CD8-positive, alpha-beta memory T cell (primary cell): Measurements from ENCODE around the gene ADGRG2. TPM values are rescaled to one million over a fixed set of nuclear protein-coding genes. Genes with fewer than 3 reads are reported as not detected.

ENCODE experiments used
- CTCF ChIA-PET: fragments of 350-600 bp; sonication (Branson Sonifier 250); formaldehyde crosslinking; loops from one replicate; lab custom pipeline; 2021; ENCODE audit warnings: antibody characterized with exemption; lab: Charles Lee
- POLR2A ChIA-PET: fragments of 350-600 bp; sonication (Branson Sonifier 250); formaldehyde crosslinking; loops from one replicate; lab custom pipeline; 2021; ENCODE audit warnings: antibody characterized with exemption; lab: Charles Lee
- DNase-seq, 5 donors: peaks; one replicate each; pipeline versions ENCODE4 v3.0.0 to v3.0.0-alpha.2; 2020 to 2022; ENCODE audit warnings: mixed read lengths in 1 of 5
- H3K27ac ChIP-seq: one replicate; pipeline ENCODE4 v1.7.0; 2013; ENCODE audit warnings: low read depth, mild to moderate bottlenecking, low read length, moderate library complexity
- H3K27me3 ChIP-seq: 2 replicates; pipeline ENCODE4 v1.7.0; 2013; ENCODE audit warnings: low read length, mild to moderate bottlenecking; ENCODE audit not compliant: insufficient read depth, poor library complexity, severe bottlenecking
- H3K36me3 ChIP-seq: 2 replicates; pipeline ENCODE4 v1.7.0; 2013; ENCODE audit warnings: mild to moderate bottlenecking, low read length, moderate library complexity; ENCODE audit not compliant: insufficient read depth
- H3K4me1 ChIP-seq: 2 replicates; pipeline ENCODE4 v1.7.0; 2013; ENCODE audit warnings: mild to moderate bottlenecking, low read length, moderate library complexity; ENCODE audit not compliant: insufficient read depth
- H3K4me3 ChIP-seq: 2 replicates; pipeline ENCODE4 v1.7.0; 2013; ENCODE audit warnings: mild to moderate bottlenecking, low read length
- H3K9me3 ChIP-seq: 2 replicates; pipeline ENCODE4 v1.7.0; 2013; ENCODE audit warnings: mild to moderate bottlenecking, low read length
- H3K27ac Mint-ChIP-seq, 8 donors: one replicate each; pipeline ENCODE4 v1.8.0; 2020 to 2021; ENCODE audit warnings: mixed read lengths in 8 of 8, mild to moderate bottlenecking in 6 of 8, inconsistent platforms in 3 of 8, moderate library complexity in 3 of 8
- H3K27me3 Mint-ChIP-seq, 2 donors: one replicate each; pipeline ENCODE4 v1.8.0; 2020 to 2021; ENCODE audit warnings: mixed read lengths in 2 of 2, mild to moderate bottlenecking in 1 of 2, moderate library complexity in 1 of 2
- H3K36me3 Mint-ChIP-seq, 3 donors: one replicate each; pipeline ENCODE4 v1.8.0; 2020 to 2021; ENCODE audit warnings: mixed read lengths in 3 of 3, inconsistent platforms in 1 of 3, mild to moderate bottlenecking in 1 of 3
- H3K4me1 Mint-ChIP-seq, 3 donors: one replicate each; pipeline ENCODE4 v1.8.0; 2020 to 2021; ENCODE audit warnings: mixed read lengths in 3 of 3, inconsistent platforms in 1 of 3, mild to moderate bottlenecking in 1 of 3
- H3K4me3 Mint-ChIP-seq, 7 donors: one replicate each; pipeline ENCODE4 v1.8.0; 2020 to 2021; ENCODE audit warnings: mixed read lengths in 7 of 7, mild to moderate bottlenecking in 6 of 7, moderate library complexity in 4 of 7, inconsistent platforms in 2 of 7
- H3K9me3 Mint-ChIP-seq, 5 donors: one replicate each; pipeline ENCODE4 v1.8.0; 2020 to 2022; ENCODE audit warnings: mixed read lengths in 5 of 5, mild to moderate bottlenecking in 3 of 5, moderate library complexity in 2 of 5, inconsistent platforms in 1 of 5
- polyA plus RNA-seq: library from polyadenylated mRNA; unstranded; fragments of 300-500 nt; fragmentation: Illumina TruSeq; gene quantifications from one replicate; pipeline ENCODE4 v1.2.3, GENCODE V29; 2021
- total RNA-seq, 2 experiments: library from RNA; stranded (reverse); gene quantifications; one replicate each; pipeline ENCODE4 v1.2.3, GENCODE V29; 2021

ADGRG2 gene
- total and polyA plus RNA-seq, 3 experiments from 2014 or later = 0.05 TPM; not detected in 2

DNA sequence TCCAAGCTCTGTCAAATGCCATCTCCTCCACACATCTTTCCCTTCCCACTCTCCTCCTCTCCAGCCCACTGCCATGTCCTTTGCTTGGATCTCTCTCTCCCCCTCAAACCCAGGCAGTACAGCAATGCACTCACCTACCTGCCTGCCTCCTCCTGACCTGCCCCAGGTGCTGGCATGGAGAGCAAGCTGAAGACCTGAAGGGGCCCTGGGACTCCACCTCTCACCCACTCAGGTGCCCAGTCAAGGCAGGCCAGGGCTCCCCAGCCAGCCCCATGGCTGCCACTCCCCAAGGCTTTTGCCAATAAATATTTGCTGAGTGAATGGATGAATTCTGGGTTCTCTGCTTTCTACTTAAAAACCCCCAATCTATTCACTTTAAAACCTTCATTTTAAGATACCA is 125.7 kb downstream of the ADGRG2 start:
- no peaks in the 10 kb centered on the region for H3K27me3 ChIP-seq
- Mint-ChIP-seq H3K4me1 (no peaks in the 10 kb centered on the region), H3K27ac (peak overlapping the region in 1 of 8 donors; percentile 97), H3K36me3 (no peaks in the 10 kb centered on the region), H3K4me3 (no peak overlapping the region), H3K9me3 (no peaks in the 10 kb centered on the region), H3K27me3 (no peaks in the 10 kb centered on the region)
- H3K27ac ChIP-seq = no peak overlapping the region
- ChIA-PET CTCF (no interaction called here), POLR2A (no interaction called here)
- H3K4me3 ChIP-seq = no peak overlapping the region
- no peaks in the 10 kb centered on the region for H3K9me3 ChIP-seq
- no peaks in the 10 kb centered on the region for H3K36me3 ChIP-seq
- no peaks in the 10 kb centered on the region for H3K4me1 ChIP-seq
- no peak for DNase-seq

DNA sequence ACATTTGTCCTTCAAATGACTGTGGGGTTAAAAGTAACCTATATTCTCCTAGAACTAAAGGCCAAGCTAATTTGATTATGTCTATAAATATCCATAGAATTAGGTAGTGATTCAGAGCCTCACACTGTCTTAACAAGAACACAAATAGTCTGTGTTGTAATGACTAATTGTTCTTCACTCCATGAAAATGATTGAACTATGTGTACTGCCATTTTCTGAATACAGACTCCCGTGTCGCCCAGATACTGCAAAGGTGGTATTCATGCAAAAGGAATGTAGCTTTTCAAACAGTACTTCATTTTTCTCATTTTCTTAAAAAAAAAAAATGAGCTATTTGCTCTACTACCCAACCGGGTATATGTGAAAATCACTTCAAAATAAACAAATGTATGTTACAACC is 127.0 kb downstream of the ADGRG2 start:
- Histone ChIP-seq H3K27ac (no peak overlapping the region), H3K27me3 (no peaks in the 10 kb centered on the region), H3K4me3 (no peak overlapping the region), H3K4me1 (no peaks in the 10 kb centered on the region), H3K36me3 (no peaks in the 10 kb centered on the region), H3K9me3 (no peaks in the 10 kb centered on the region)
- CTCF ChIA-PET = no interaction called here
- no peak overlapping the region for H3K27ac Mint-ChIP-seq
- no peaks in the 10 kb centered on the region for H3K27me3 Mint-ChIP-seq
- H3K4me1 Mint-ChIP-seq = no peaks in the 10 kb centered on the region
- no peaks in the 10 kb centered on the region for H3K36me3 Mint-ChIP-seq
- POLR2A ChIA-PET = no interaction called here
- no peak overlapping the region for H3K4me3 Mint-ChIP-seq
- H3K9me3 Mint-ChIP-seq = no peaks in the 10 kb centered on the region
- DNase-seq = no peak

DNA sequence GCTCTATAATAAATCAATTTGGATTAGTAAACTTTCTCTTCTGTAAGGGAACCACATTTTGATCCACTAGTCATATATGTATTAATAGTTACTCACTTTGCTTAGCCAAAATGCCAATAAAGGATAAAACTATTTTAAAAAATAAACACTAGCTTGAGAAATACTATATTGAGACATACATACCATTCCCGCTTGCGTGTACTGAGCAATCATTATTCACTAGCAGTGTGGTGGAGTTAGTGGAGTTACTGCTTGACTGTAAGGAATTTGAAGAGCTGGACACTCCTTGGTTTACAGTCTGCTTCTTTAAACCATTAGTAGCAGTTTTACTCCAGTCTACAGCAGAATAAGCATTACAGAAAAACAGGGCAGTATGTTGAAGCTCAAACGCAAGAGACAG is 127.6 kb downstream of the ADGRG2 start:
- H3K9me3 Mint-ChIP-seq = no peaks in the 10 kb centered on the region
- Histone ChIP-seq H3K27ac (no peak overlapping the region), H3K4me3 (no peak overlapping the region), H3K27me3 (no peaks in the 10 kb centered on the region), H3K9me3 (no peaks in the 10 kb centered on the region), H3K4me1 (no peaks in the 10 kb centered on the region), H3K36me3 (no peaks in the 10 kb centered on the region)
- no peak overlapping the region for H3K4me3 Mint-ChIP-seq
- H3K27me3 Mint-ChIP-seq = no peaks in the 10 kb centered on the region
- no peak overlapping the region for H3K27ac Mint-ChIP-seq
- CTCF ChIA-PET = no interaction called here
- H3K36me3 Mint-ChIP-seq = no peaks in the 10 kb centered on the region
- H3K4me1 Mint-ChIP-seq = no peaks in the 10 kb centered on the region
- POLR2A ChIA-PET = no interaction called here
- DNase-seq = no peak

DNA sequence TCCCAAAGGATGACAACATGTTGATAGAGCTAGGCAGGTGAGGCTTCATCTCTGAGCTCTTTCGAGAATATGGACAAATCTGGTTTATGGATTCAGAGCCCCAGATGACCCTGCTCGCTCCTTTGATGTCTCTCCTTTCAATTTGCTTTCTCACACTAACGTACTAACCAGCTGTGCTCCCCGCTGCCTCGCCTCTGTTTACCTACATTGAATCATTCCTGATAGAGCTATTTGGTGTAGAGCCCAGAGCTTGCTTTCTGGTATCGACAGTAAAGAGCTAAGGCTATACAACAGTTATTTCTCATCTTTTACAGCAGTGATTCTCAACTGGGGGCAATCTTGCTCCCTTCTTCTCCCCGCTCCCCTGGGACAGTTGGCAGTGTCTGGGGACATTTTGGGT is 129.4 kb downstream of the ADGRG2 start:
- no peaks in the 10 kb centered on the region for H3K9me3 Mint-ChIP-seq
- no peaks in the 10 kb centered on the region for H3K27me3 ChIP-seq
- no peak overlapping the region for H3K27ac ChIP-seq
- no peaks in the 10 kb centered on the region for H3K4me1 Mint-ChIP-seq
- H3K4me3 ChIP-seq = no peak overlapping the region
- no peaks in the 10 kb centered on the region for H3K36me3 Mint-ChIP-seq
- ChIA-PET CTCF (no interaction called here), POLR2A (no interaction called here)
- no peaks in the 10 kb centered on the region for H3K4me1 ChIP-seq
- H3K9me3 ChIP-seq = no peaks in the 10 kb centered on the region
- H3K4me3 Mint-ChIP-seq = no peak overlapping the region
- no peak for DNase-seq
- peaks cover 0 to 1% of the 10 kb centered on the region in 2 donors for H3K27me3 Mint-ChIP-seq
- no peaks in the 10 kb centered on the region for H3K36me3 ChIP-seq
- peak overlapping the region in 1 of 8 donors; percentile 65 for H3K27ac Mint-ChIP-seq

DNA sequence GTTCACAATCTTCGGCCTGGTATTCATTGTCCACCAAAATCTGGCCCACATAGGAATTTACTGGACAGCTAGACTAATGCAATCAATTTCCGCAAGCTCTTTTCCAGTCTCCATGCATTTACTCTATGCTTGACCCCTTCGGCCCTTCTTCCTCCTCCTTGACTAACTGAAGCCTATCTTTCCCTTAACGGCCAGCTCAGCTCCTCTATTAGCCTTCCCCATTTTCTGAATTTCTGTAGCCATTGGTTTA is 137.2 kb downstream of the ADGRG2 start:
- CTCF ChIA-PET = no interaction called here
- no peaks in the 10 kb centered on the region for H3K36me3 ChIP-seq
- Mint-ChIP-seq H3K27me3 (peaks cover 0 to 9% of the 10 kb centered on the region in 2 donors), H3K4me1 (peaks cover 8 to 34% (median 10%) of the 10 kb centered on the region in 3 donors), H3K36me3 (no peaks in the 10 kb centered on the region), H3K27ac (peak overlapping the region; percentile 79 to 98 (median 90)), H3K9me3 (no peaks in the 10 kb centered on the region), H3K4me3 (peak overlapping the region; percentile 75 to 93 (median 85))
- no peaks in the 10 kb centered on the region for H3K27me3 ChIP-seq
- peak overlapping the region; percentile 76 for H3K27ac ChIP-seq
- H3K4me1 ChIP-seq = peaks cover 12% of the 10 kb centered on the region
- DNase-seq = no peak
- H3K9me3 ChIP-seq = no peaks in the 10 kb centered on the region
- peak overlapping the region; percentile 71 for H3K4me3 ChIP-seq
- POLR2A ChIA-PET = interaction anchor here (0.6 to 0.9 kb wide), 2 partner anchors 560 to 563 kb away, joined by 3 read pairs; partner anchors contain the start of gene CDKL5

- peak overlapping the region; percentile 76 for H3K27ac ChIP-seq
- Mint-ChIP-seq H3K4me1 (peaks cover 8 to 34% (median 10%) of the 10 kb centered on the region in 3 donors), H3K27me3 (peaks cover 0 to 9% of the 10 kb centered on the region in 2 donors), H3K36me3 (no peaks in the 10 kb centered on the region), H3K27ac (peak overlapping the region; percentile 79 to 98 (median 92)), H3K9me3 (no peaks in the 10 kb centered on the region), H3K4me3 (peak overlapping the region; percentile 75 to 93 (median 85))
- H3K27me3 ChIP-seq = no peaks in the 10 kb centered on the region
- H3K36me3 ChIP-seq = no peaks in the 10 kb centered on the region
- POLR2A ChIA-PET = interaction anchor here (0.6 to 0.9 kb wide), 2 partner anchors 560 to 563 kb away, joined by 3 read pairs; partner anchors contain the start of gene CDKL5
- H3K9me3 ChIP-seq = no peaks in the 10 kb centered on the region
- CTCF ChIA-PET = no interaction called here
- peaks cover 12% of the 10 kb centered on the region for H3K4me1 ChIP-seq
- DNase-seq = peak; percentile 77 to 90 (median 85)
- peak overlapping the region; percentile 71 for H3K4me3 ChIP-seq
Measured at GRCh38 chrX:18984381-18985185, 137.7 kb downstream of the ADGRG2 start.

GRCh38 chrX:18983666-18984380 is 138.4 kb downstream of the ADGRG2 start, which contains the start of gene PHKA2:
PHKA2 (minus strand) TSS chrX:18984114; CDS start chrX:18983932, 182 bp downstream.
- Mint-ChIP-seq H3K27ac (peak within 1 kb of the TSS; percentile 79 to 98 (median 92)), H3K4me1 (peaks cover 8 to 36% (median 10%) of the 10 kb centered on the region in 3 donors), H3K36me3 (no peaks in the 10 kb centered on the region), H3K27me3 (peaks cover 0 to 9% of the 10 kb centered on the region in 2 donors), H3K4me3 (peak within 1 kb of the TSS; percentile 75 to 93 (median 85)), H3K9me3 (no peaks in the 10 kb centered on the region)
- DNase-seq = peak in 2 of 5 donors; percentile 19 to 49
- Histone ChIP-seq H3K27ac (peak within 1 kb of the TSS; percentile 76), H3K36me3 (no peaks in the 10 kb centered on the region), H3K4me3 (peak within 1 kb of the TSS; percentile 71), H3K9me3 (no peaks in the 10 kb centered on the region), H3K27me3 (no peaks in the 10 kb centered on the region), H3K4me1 (peaks cover 12% of the 10 kb centered on the region)
- ChIA-PET CTCF (no interaction called here), POLR2A (no interaction called here)
